Mesenchymal stem cell (in vitro differentiated cells and primary cell): ENCODE measurements around the gene SCLY.
"Not testable (repeated sequence)": the region's sequence is repeated elsewhere in the genome, so short reads cannot be mapped to it uniquely, and the experiment has no call there.

ENCODE experiments used
- DNase-seq: peaks from one replicate; pipeline ENCODE4 v3.0.0-alpha.2; 2013
- H2AFZ ChIP-seq: one replicate; pipeline ENCODE4 v1.6.1; 2013; ENCODE audit warnings: low read depth, mild to moderate bottlenecking, control low read depth, inconsistent platforms, low read length, moderate library complexity
- H2AK5ac ChIP-seq: 2 replicates; pipeline ENCODE4 v1.6.1; 2013; ENCODE audit warnings: low read length, moderate library complexity, mild to moderate bottlenecking, inconsistent platforms; ENCODE audit not compliant: severe bottlenecking
- H2BK120ac ChIP-seq: one replicate; pipeline ENCODE4 v1.6.1; 2013; ENCODE audit warnings: low read depth, mild to moderate bottlenecking, inconsistent platforms, low read length, moderate library complexity
- H2BK12ac ChIP-seq, 2 experiments: one replicate each; pipeline ENCODE4 v1.6.1; 2013; ENCODE audit warnings: inconsistent platforms in 2 of 2, low read length in 2 of 2, mild to moderate bottlenecking in 2 of 2, moderate library complexity in 2 of 2, control low read depth in 1 of 2
- H2BK15ac ChIP-seq: one replicate; pipeline ENCODE4 v1.6.1; 2013; ENCODE audit warnings: mild to moderate bottlenecking, low read depth, inconsistent platforms; ENCODE audit not compliant: poor library complexity, severe bottlenecking
- H2BK5ac ChIP-seq: 2 replicates; pipeline ENCODE4 v1.6.1; 2013; ENCODE audit warnings: low read depth, mild to moderate bottlenecking, low read length, control low read depth, inconsistent platforms; ENCODE audit not compliant: poor library complexity, severe bottlenecking
- H3K14ac ChIP-seq, 2 experiments: one replicate each; pipeline ENCODE4 v1.6.1; 2013; ENCODE audit warnings: inconsistent platforms in 2 of 2, low read length in 2 of 2, control low read depth in 1 of 2, mild to moderate bottlenecking in 1 of 2, moderate library complexity in 1 of 2
- H3K18ac ChIP-seq, 2 experiments: one replicate each; pipeline ENCODE4 v1.6.1; 2013; ENCODE audit warnings: inconsistent platforms in 2 of 2, low read length in 2 of 2, control low read depth in 1 of 2, low read depth in 1 of 2, mild to moderate bottlenecking in 1 of 2
- H3K23ac ChIP-seq, 2 experiments: one replicate each; pipeline ENCODE4 v1.6.1; 2013; ENCODE audit warnings: inconsistent platforms in 2 of 2, low read length in 2 of 2, mild to moderate bottlenecking in 2 of 2, moderate library complexity in 2 of 2, control low read depth in 1 of 2
- H3K27ac ChIP-seq: 2 replicates; pipeline ENCODE4 v1.5.1; 2013; ENCODE audit warnings: mild to moderate bottlenecking, moderate library complexity, low read length, control low read depth, inconsistent platforms; ENCODE audit not compliant: poor library complexity, severe bottlenecking
- H3K27me3 ChIP-seq, 2 experiments: 2 replicates each; pipeline versions ENCODE4 v1.6.1 to v1.7.0; 2013; ENCODE audit warnings: low read length in 2 of 2, mild to moderate bottlenecking in 2 of 2, moderate library complexity in 2 of 2, control low read depth in 1 of 2, inconsistent platforms in 1 of 2; ENCODE audit not compliant: control insufficient read depth in 1 of 2, insufficient read depth in 1 of 2
- H3K36me3 ChIP-seq, 2 experiments: 2 replicates each; pipeline versions ENCODE4 v1.6.1 to v1.7.0; 2013; ENCODE audit warnings: low read length in 2 of 2, control low read depth in 1 of 2, inconsistent platforms in 1 of 2, low read depth in 1 of 2, mild to moderate bottlenecking in 1 of 2; ENCODE audit not compliant: insufficient read depth in 2 of 2, control insufficient read depth in 1 of 2
- H3K4ac ChIP-seq, 2 experiments: one replicate each; pipeline ENCODE4 v1.6.1; 2013; ENCODE audit warnings: inconsistent platforms in 2 of 2, low read length in 2 of 2, mild to moderate bottlenecking in 2 of 2, moderate library complexity in 2 of 2, control low read depth in 1 of 2, low read depth in 1 of 2
- H3K4me1 ChIP-seq: 2 replicates; pipeline ENCODE4 v1.6.1; 2013; ENCODE audit warnings: low read depth, low read length, control low read depth; ENCODE audit not compliant: control insufficient read depth, insufficient read depth
- H3K4me2 ChIP-seq: 2 replicates; pipeline ENCODE4 v1.6.1; 2013; ENCODE audit warnings: low read length, mild to moderate bottlenecking, inconsistent platforms; ENCODE audit not compliant: poor library complexity, severe bottlenecking
- H3K4me3 ChIP-seq, 2 experiments: 2 replicates each; pipeline versions ENCODE4 v1.5.1 to v1.7.0; 2013; ENCODE audit warnings: low read length in 2 of 2, mild to moderate bottlenecking in 2 of 2, control low read depth in 1 of 2, low read depth in 1 of 2; ENCODE audit not compliant: insufficient read depth in 1 of 2
- H3K79me1 ChIP-seq: replicated peaks from 2 replicates; pipeline ENCODE4 v1.6.1; 2013; ENCODE audit warnings: mild to moderate bottlenecking, control low read depth, low read length, inconsistent platforms; ENCODE audit not compliant: poor library complexity, severe bottlenecking
- H3K9ac ChIP-seq: 2 replicates; pipeline ENCODE4 v1.7.0; 2013; ENCODE audit warnings: mild to moderate bottlenecking, low read length, moderate library complexity
- H3K9me3 ChIP-seq: 2 replicates; pipeline ENCODE4 v1.7.0; 2013; ENCODE audit warnings: mild to moderate bottlenecking, low read length; ENCODE audit not compliant: control insufficient read depth
- H4K8ac ChIP-seq: one replicate; pipeline ENCODE4 v1.6.1; 2013; ENCODE audit warnings: inconsistent platforms, mild to moderate bottlenecking, low read length, moderate library complexity
- H4K91ac ChIP-seq: one replicate; pipeline ENCODE4 v1.6.1; 2013; ENCODE audit warnings: mild to moderate bottlenecking, low read length, inconsistent platforms
- WGBS: methylation state at CpG from one replicate; pipeline ENCODE4 v1.1.7; 2013; ENCODE audit warnings: mixed read lengths; 5-methylcytosine and 5-hydroxymethylcytosine counted together

SCLY gene

DNA sequence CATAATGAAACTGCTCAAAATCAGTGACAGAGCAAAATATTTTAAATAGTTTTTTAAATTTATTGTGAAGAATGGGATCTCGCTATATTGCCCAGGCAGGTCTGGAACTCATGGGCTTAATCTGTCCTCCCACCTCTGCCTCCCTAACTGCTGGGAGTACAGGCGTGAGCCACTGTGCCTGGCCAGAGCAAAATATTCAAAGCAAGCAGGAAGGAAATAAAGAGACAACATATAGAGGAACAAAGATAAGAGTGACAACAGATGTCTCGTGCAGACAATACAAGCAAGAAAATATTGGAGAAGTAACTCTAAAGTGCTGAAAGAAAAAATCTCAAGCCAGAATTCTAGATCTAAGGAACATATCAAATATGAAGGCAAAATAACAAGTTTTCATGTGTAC, 5.0 kb upstream of the SCLY start:
- H4K91ac ChIP-seq = no peak overlapping the region

GRCh38 chr2:238057696-238058575, 2.9 kb upstream of the SCLY start:
- H3K36me3 ChIP-seq, H2AK5ac ChIP-seq, H2BK120ac ChIP-seq, H3K27me3 ChIP-seq, H3K18ac ChIP-seq, H3K9me3 ChIP-seq, H2BK5ac ChIP-seq, H3K4me3 ChIP-seq, H3K23ac ChIP-seq, H3K9ac ChIP-seq, H3K27ac ChIP-seq, H2AFZ ChIP-seq, H3K14ac ChIP-seq, H4K91ac ChIP-seq, H3K4me1 ChIP-seq, H2BK15ac ChIP-seq, H3K4me2 ChIP-seq, H4K8ac ChIP-seq, H3K4ac ChIP-seq, H2BK12ac ChIP-seq, DNase-seq: not testable (repeated sequence)
- H3K79me1 ChIP-seq = peaks cover 13% of the 10 kb centered on the region
- 96% methylated on average over 44 of the region's 44 CpGs for WGBS

More for the DNA sequence above, 5.0 kb upstream of the SCLY start:
- Histone ChIP-seq H3K4me1 (no peaks in the 10 kb centered on the region), H3K36me3 (no peaks in the 10 kb centered on the region), H2BK5ac (no peak overlapping the region), H3K79me1 (peaks cover 5% of the 10 kb centered on the region), H2AFZ (no peak overlapping the region), H3K4ac (no peak overlapping the region), H3K27me3 (peaks cover 0 to 2% of the 10 kb centered on the region in 2 experiments), H3K14ac (no peak overlapping the region), H3K9ac (no peak overlapping the region), H3K27ac (no peak overlapping the region), H2BK15ac (no peak overlapping the region), H3K18ac (no peak overlapping the region), H2BK120ac (no peak overlapping the region), H2BK12ac (no peak overlapping the region), H3K9me3 (no peaks in the 10 kb centered on the region), H3K23ac (no peak overlapping the region), H2AK5ac (no peak overlapping the region), H3K4me3 (no peak overlapping the region), H4K8ac (no peak overlapping the region), H3K4me2 (no peak overlapping the region)
- 92% methylated on average over 2 of the region's 3 CpGs for WGBS
- no peak for DNase-seq

DNA sequence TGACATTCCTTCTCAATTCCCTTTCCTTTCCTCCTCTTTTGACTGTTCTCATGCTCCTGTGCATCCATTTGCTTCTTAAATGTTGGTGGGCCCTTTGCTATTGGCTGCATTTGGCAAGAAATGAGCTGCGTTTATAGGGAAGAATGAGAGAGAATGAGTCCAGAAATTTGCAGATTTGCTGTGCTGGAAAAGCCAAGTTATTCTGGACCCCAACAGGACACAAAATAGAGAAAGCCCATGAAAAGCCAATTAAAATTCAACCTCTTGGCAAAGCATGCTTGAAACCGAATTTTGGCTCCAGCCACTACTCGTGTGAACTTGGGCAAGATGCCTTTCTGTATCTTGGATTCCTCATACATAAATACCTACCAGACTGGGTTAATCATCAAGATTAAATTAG, 1.3 kb upstream of the SCLY start:
- 93% methylated on average over 3 of the region's 3 CpGs for WGBS
- no peak overlapping the region for H3K4ac ChIP-seq
- H3K4me2 ChIP-seq = peak overlapping the region; percentile 60
- peaks cover 7% of the 10 kb centered on the region for H3K4me1 ChIP-seq
- H3K36me3 ChIP-seq = peaks cover 0 to 5% of the 10 kb centered on the region in 2 experiments
- no peak overlapping the region for H2AK5ac ChIP-seq
- no peaks in the 10 kb centered on the region for H3K9me3 ChIP-seq
- no peak overlapping the region for H2AFZ ChIP-seq
- H3K18ac ChIP-seq = no peak overlapping the region
- no peak overlapping the region for H2BK12ac ChIP-seq
- no peak overlapping the region for H3K14ac ChIP-seq
- no peak overlapping the region for H4K91ac ChIP-seq
- H3K27me3 ChIP-seq = peaks cover 0 to 2% of the 10 kb centered on the region in 2 experiments
- peak overlapping the region; percentile 89 for H3K9ac ChIP-seq
- no peak overlapping the region for H3K27ac ChIP-seq
- no peak overlapping the region for H2BK5ac ChIP-seq
- H3K79me1 ChIP-seq = peaks cover 17% of the 10 kb centered on the region
- H3K23ac ChIP-seq = no peak overlapping the region
- peak overlapping the region in 1 of 2 experiments; percentile 80 for H3K4me3 ChIP-seq
- no peak overlapping the region for H4K8ac ChIP-seq
- no peak overlapping the region for H2BK15ac ChIP-seq
- no peak for DNase-seq
- H2BK120ac ChIP-seq = no peak overlapping the region

DNA sequence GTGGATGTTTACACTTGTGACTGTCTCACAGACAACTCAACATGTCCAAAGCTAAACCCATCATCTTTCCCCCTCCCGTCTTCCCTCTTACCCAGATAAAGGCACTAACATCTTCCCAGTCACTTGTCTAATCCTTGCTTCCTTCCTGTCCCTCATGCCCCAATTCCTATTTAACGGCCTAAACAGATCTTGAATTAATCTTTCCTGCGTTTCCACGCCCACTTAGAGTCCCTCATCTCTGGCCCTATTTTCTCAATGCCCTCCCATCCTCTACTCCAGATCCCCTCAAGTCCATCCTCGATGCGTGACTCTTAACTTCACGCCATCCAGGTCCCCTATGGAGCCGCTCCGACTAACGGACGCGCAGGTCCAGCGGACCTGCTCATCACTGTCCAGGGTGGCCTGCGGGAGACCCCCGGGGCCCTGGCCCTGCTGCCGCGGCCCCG, 682 bp upstream of the SCLY start:
- 2% methylated on average over 18 of the region's 18 CpGs for WGBS
- Histone ChIP-seq H3K9ac (peak overlapping the region; percentile 89), H3K27me3 (peaks cover 0 to 2% of the 10 kb centered on the region in 2 experiments), H3K36me3 (peaks cover 0 to 11% of the 10 kb centered on the region in 2 experiments), H2BK120ac (peak overlapping the region; percentile 56), H3K27ac (no peak overlapping the region), H2BK15ac (peak overlapping the region; percentile 26), H3K79me1 (peaks cover 17% of the 10 kb centered on the region), H4K91ac (peak overlapping the region; percentile 88), H2BK12ac (no peak overlapping the region), H2AFZ (peak overlapping the region; percentile 33), H3K4me3 (peak overlapping the region; percentile 78 to 80), H3K4me1 (peaks cover 7% of the 10 kb centered on the region), H2AK5ac (no peak overlapping the region), H3K4ac (peak overlapping the region; percentile 90 to 94), H2BK5ac (peak overlapping the region; percentile 8), H3K9me3 (no peaks in the 10 kb centered on the region), H3K23ac (no peak overlapping the region), H3K4me2 (peak overlapping the region; percentile 60), H4K8ac (peak overlapping the region; percentile 83), H3K14ac (peak overlapping the region in 1 of 2 experiments; percentile 89), H3K18ac (peak overlapping the region; percentile 77 to 82)
- DNase-seq = no peak
